ENCODE measurements around the gene CYTH3.

The CYTH3 gene

DNA sequence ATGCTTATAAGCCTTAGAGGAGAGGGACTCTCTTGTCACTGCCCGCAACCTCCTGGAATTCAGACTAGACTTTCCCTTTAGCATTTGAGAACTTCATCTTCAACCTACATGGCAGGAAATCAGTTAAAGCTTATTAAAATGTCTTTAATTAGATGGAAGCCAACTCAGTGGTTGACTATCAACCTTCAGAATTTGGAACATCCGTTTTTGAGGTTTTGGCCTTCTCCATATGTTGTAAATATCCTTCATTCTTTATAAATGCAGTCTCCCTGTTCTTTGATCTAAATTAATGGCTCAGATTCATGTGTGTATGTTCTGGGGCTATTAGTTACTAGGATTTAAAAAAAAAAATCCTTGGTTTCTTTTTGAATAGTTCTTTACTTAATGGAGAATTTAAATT lies 156.2 kb downstream of the CYTH3 start:
- DNase-seq (ENCODE audit: low read depth) = no peak
- H3K4me3 ChIP-seq (ENCODE audit: control insufficient read depth, low read depth, low read length) = no peak overlapping the region
- TF ChIP-seq, protein P1, sequence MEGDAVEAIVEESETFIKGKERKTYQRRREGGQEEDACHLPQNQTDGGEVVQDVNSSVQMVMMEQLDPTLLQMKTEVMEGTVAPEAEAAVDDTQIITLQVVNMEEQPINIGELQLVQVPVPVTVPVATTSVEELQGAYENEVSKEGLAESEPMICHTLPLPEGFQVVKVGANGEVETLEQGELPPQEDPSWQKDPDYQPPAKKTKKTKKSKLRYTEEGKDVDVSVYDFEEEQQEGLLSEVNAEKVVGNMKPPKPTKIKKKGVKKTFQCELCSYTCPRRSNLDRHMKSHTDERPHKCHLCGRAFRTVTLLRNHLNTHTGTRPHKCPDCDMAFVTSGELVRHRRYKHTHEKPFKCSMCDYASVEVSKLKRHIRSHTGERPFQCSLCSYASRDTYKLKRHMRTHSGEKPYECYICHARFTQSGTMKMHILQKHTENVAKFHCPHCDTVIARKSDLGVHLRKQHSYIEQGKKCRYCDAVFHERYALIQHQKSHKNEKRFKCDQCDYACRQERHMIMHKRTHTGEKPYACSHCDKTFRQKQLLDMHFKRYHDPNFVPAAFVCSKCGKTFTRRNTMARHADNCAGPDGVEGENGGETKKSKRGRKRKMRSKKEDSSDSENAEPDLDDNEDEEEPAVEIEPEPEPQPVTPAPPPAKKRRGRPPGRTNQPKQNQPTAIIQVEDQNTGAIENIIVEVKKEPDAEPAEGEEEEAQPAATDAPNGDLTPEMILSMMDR (IDR thresholded peaks at IDR 0.05; ENCODE audit: control insufficient read depth, insufficient read depth, low read depth, low read length, missing control alignments) = no peak
